ENCODE results near the gene STAB2. TPM values are rescaled to one million over a fixed set of nuclear protein-coding genes. Genes with fewer than 3 reads are reported as not detected.

STAB2 gene
- total RNA-seq, 1 experiment from 2014 or later: not detected

- no peaks in the 10 kb centered on the region for H3K27me3 ChIP-seq (ENCODE audit: insufficient read depth, low read length)
- no peak overlapping the region for H3K4me2 ChIP-seq (ENCODE audit: low read length)
Measured at GRCh38 chr12:103803847-103804246, 216.8 kb downstream of the STAB2 start.

GRCh38 chr12:103805655-103806360 lies 218.7 kb downstream of the STAB2 start:
- TF ChIP-seq CBX3 (IDR thresholded peaks at IDR 0.05; ENCODE audit: low read depth) (no peak), SP1 (IDR thresholded peaks at IDR 0.05; ENCODE audit: low read depth) (peak; percentile 15; the same call in 1 of the 2 replicates), FOSL1 (IDR thresholded peaks at IDR 0.05; ENCODE audit: low read depth) (no peak)
- H4K20me1 ChIP-seq (ENCODE audit: insufficient read depth): peaks cover 3% of the 10 kb centered on the region; the same call in 1 of the 2 replicates
- H3K9me3 ChIP-seq (ENCODE audit: control insufficient read depth in 1 of 2, insufficient read depth in 1 of 2, low read depth in 1 of 2, low read length in 2 of 2): no peaks in the 10 kb centered on the region
- intact Hi-C loops (cut with micrococcal nuclease): no loop called here
- peaks cover 60 to 68% of the 10 kb centered on the region in 2 experiments for H3K4me1 ChIP-seq (ENCODE audit: control insufficient read depth in 1 of 2, insufficient read depth in 2 of 2, low read length in 2 of 2)
- H3K36me3 ChIP-seq (ENCODE audit: control insufficient read depth in 1 of 2, insufficient read depth in 2 of 2, low read length in 2 of 2): peaks cover 0 to 2% of the 10 kb centered on the region in 2 experiments; a peak in 1 of 4 replicates
- CTCF ChIA-PET: interaction anchor here (1.5 kb wide), 1 partner anchor 35 kb away, joined by 3 read pairs; the partner anchor contains the start of gene NT5DC3
- H3K9me2 ChIP-seq (ENCODE audit: insufficient read depth): no peaks in the 10 kb centered on the region
- peak overlapping the region; percentile 62 for H3K4me2 ChIP-seq (ENCODE audit: low read length)
- no peak overlapping the region for H2AFZ ChIP-seq (ENCODE audit: low read depth, low read length, poor library complexity, severe bottlenecking)
- H3K79me2 ChIP-seq (ENCODE audit: insufficient read depth, low read length): peaks cover 10% of the 10 kb centered on the region; the same call in 1 of the 2 replicates
- POLR2A ChIA-PET: no interaction called here
- H3K4me3 ChIP-seq (replicated peaks in 1 of 2; ENCODE audit: low read depth in 1 of 2, low read length in 2 of 2): peak overlapping the region; percentile 18 to 33; a peak in 3 of 4 replicates
- DNase-seq (ENCODE audit: low read depth, low spot score) (no peak), ATAC-seq (peak; percentile 7)
- H3K27ac ChIP-seq (ENCODE audit: low read depth, low read length): peak overlapping the region; percentile 90
- no TSS peak for BruUV-seq (replicated peaks)
- no peaks in the 10 kb centered on the region for H3K27me3 ChIP-seq (ENCODE audit: insufficient read depth, low read length)
- RAD21 ChIA-PET (ENCODE audit: low non-redundant PET in 1 of 2, low total read pairs in 2 of 2, uncharacterized antibody in 2 of 2, unreplicated experiment in 2 of 2): no interaction called here
- H3K9ac ChIP-seq (ENCODE audit: low read length): peak overlapping the region; percentile 7; the same call in 1 of the 2 replicates

More at GRCh38 chr12:103803847-103804246, 216.8 kb downstream of the STAB2 start:
- DNase-seq (ENCODE audit: low read depth, low spot score) (no peak), ATAC-seq (no peak)
- ChIA-PET CTCF (no interaction called here), POLR2A (no interaction called here), RAD21 (ENCODE audit: low non-redundant PET in 1 of 2, low total read pairs in 2 of 2, uncharacterized antibody in 2 of 2, unreplicated experiment in 2 of 2) (no interaction called here)
- H3K27ac ChIP-seq (ENCODE audit: low read depth, low read length): no peak overlapping the region
- BruUV-seq (replicated peaks): no TSS peak
- H4K20me1 ChIP-seq (ENCODE audit: insufficient read depth): peaks cover 3% of the 10 kb centered on the region; the same call in 1 of the 2 replicates
- peaks cover 3% of the 10 kb centered on the region; the same call in 1 of the 2 replicates for H3K79me2 ChIP-seq (ENCODE audit: insufficient read depth, low read length)
- no peak for TF ChIP-seq ZBTB33 (IDR thresholded peaks at IDR 0.05; ENCODE audit: extremely low read depth, insufficient replicate concordance, low read length)
- peaks cover 76 to 77% of the 10 kb centered on the region in 2 experiments for H3K4me1 ChIP-seq (ENCODE audit: control insufficient read depth in 1 of 2, insufficient read depth in 2 of 2, low read length in 2 of 2)
- no peaks in the 10 kb centered on the region for H3K9me3 ChIP-seq (ENCODE audit: control insufficient read depth in 1 of 2, insufficient read depth in 1 of 2, low read depth in 1 of 2, low read length in 2 of 2)
- no peak overlapping the region for H2AFZ ChIP-seq (ENCODE audit: low read depth, low read length, poor library complexity, severe bottlenecking)
- H3K36me3 ChIP-seq (ENCODE audit: control insufficient read depth in 1 of 2, insufficient read depth in 2 of 2, low read length in 2 of 2): no peaks in the 10 kb centered on the region; a peak in 1 of 4 replicates
- intact Hi-C loops (cut with micrococcal nuclease): no loop called here
- H3K9ac ChIP-seq (ENCODE audit: low read length): no peak overlapping the region
- no peak overlapping the region for H3K4me3 ChIP-seq (replicated peaks in 1 of 2; ENCODE audit: low read depth in 1 of 2, low read length in 2 of 2)
- no peaks in the 10 kb centered on the region for H3K9me2 ChIP-seq (ENCODE audit: insufficient read depth)
